ENCODE data around the gene LIMCH1.

The LIMCH1 gene

DNA sequence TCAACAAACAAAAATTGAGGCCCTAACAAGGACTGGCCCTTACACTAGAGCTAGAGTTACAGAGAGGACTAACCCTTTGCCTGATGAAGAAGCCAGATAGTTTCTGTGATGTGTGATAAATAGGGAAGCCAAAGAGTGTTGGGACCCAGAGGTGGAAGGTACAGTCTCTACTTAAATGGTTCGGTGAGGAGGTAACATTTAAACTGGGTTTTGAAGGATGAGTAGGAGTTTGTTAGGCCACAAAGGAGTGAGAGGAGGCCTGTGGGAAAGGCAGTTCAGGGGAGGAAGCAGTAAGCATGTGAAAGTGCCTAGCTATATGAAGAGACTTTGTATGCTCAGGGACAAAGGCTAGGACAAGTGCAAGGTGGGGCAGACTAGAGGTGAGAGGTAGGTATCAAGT is 23.8 kb upstream of the LIMCH1 start:
- Mint-ChIP-seq H3K27me3 (no peaks in the 10 kb centered on the region), H3K36me3 (ENCODE audit: low read depth) (no peaks in the 10 kb centered on the region), H3K4me1 (ENCODE audit: low read depth) (peaks cover 48% of the 10 kb centered on the region), H3K27ac (no peak overlapping the region), H3K9me3 (no peaks in the 10 kb centered on the region), H3K4me3 (no peak overlapping the region)
- intact Hi-C loops (cut with micrococcal nuclease), result loop anchor here (10.0 kb wide), 1 partner anchor 131 kb away; no protein-coding TSS in a partner anchor

DNA sequence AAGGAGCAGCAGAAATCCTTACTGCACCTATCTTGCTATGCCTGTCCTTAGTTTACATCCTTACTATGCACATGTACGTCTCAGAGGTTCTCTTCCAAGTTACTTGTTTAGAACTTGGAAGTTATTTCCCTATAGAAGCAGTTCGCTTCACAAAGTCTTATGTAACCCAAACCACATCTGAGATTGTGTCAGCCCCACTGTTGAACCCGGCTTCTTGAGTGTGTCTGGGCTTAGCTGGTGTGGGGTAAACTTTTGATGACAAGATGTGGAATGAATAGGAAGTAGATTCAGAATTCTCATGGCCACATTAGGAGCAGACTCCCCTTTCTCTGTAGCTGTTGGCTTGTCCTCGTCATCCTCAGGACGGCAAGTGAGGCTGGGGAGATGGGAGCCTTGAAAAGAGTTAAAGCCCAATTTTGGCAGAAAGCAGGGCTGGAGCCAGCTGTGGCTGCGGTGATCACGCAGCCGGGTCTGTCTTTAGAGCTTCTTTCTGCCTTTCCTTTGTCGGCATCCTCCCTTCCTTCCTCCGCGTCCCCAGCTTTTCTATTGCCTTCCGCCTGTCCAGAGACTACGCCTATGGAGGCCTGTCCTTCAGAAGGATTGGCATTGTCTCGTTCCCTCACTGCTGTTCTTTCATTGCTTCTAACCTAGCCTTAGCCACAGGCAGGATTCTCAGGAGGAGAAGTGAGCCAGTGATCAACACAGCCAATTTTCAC is 23.0 kb upstream of the LIMCH1 start:
- H3K36me3 Mint-ChIP-seq (ENCODE audit: low read depth), result no peaks in the 10 kb centered on the region
- no peak overlapping the region for H3K4me3 Mint-ChIP-seq
- intact Hi-C loops (cut with micrococcal nuclease), result loop anchor here (10.0 kb wide), 1 partner anchor 130 kb away; no protein-coding TSS in a partner anchor
- H3K27me3 Mint-ChIP-seq, result no peaks in the 10 kb centered on the region
- H3K4me1 Mint-ChIP-seq (ENCODE audit: low read depth), result peaks cover 44% of the 10 kb centered on the region
- H3K9me3 Mint-ChIP-seq, result no peaks in the 10 kb centered on the region
- H3K27ac Mint-ChIP-seq, result no peak overlapping the region

DNA sequence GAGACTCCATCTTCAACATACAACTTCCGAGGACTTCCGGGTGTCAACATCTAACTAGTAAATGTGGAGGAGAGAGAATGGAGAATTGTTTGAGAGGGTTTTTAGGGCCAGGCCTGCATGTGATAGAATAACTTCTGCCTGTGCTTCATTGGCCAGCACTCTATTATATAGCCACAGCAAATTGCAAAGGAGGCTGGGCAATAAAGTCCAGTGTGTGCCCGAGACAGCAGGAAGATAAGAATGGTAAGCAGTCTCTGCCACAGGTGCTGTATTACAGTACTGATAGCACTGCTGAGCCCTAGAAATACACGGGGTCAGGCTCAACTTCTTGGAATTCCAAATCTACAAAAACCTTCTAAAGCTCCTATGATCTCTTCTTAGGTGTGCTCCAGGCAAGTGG is 20.8 kb upstream of the LIMCH1 start:
- Mint-ChIP-seq H3K4me1 (ENCODE audit: low read depth) (peaks cover 32% of the 10 kb centered on the region), H3K36me3 (ENCODE audit: low read depth) (no peaks in the 10 kb centered on the region), H3K27me3 (no peaks in the 10 kb centered on the region), H3K4me3 (no peak overlapping the region), H3K9me3 (no peaks in the 10 kb centered on the region), H3K27ac (no peak overlapping the region)
- intact Hi-C loops (cut with micrococcal nuclease), result loop anchor here (10.0 kb wide), 1 partner anchor 128 kb away; no protein-coding TSS in a partner anchor

DNA sequence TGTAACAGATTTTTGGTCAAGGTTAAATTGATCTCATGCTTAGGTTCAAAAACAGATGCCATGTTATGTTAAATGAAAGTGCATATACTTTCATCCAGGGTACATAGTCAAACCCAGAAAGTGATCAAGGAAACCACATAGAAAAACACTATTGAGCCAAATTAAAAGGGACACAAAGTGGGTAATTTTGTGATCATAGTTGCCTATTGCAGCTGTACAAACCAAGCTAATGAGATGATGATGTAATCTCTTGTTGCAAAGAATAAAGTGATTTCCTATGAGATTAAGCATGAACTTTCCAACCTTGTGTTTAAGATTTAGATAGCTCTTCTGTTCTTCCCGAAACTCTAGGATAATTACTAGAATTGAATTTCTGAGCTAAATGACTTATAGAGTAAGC is 20.2 kb upstream of the LIMCH1 start:
- H3K4me3 Mint-ChIP-seq, result no peak overlapping the region
- H3K36me3 Mint-ChIP-seq (ENCODE audit: low read depth), result no peaks in the 10 kb centered on the region
- peaks cover 26% of the 10 kb centered on the region for H3K4me1 Mint-ChIP-seq (ENCODE audit: low read depth)
- H3K27ac Mint-ChIP-seq, result no peak overlapping the region
- H3K9me3 Mint-ChIP-seq, result no peaks in the 10 kb centered on the region
- intact Hi-C loops (cut with micrococcal nuclease), result loop anchor here (10.0 kb wide), 1 partner anchor 127 kb away; no protein-coding TSS in a partner anchor
- H3K27me3 Mint-ChIP-seq, result no peaks in the 10 kb centered on the region

DNA sequence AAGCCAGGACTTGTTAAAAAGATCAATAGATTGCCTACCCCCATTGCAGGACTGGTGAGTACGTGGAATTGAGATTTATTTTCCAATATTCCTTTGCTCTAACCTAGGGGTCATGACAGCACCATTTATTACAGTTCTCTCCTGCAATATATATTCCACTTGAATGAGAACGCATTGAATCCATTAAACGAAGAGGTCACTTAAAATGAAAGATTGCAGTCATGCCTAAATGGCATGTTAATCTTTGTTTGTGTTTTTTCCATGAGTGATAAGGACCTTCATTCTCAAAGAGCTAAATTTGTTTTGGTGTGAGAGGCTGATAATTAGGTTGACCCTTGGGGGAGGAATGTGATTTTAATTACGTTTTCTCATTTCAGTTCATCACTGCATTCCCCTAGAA is 13.5 kb upstream of the LIMCH1 start:
- Mint-ChIP-seq H3K27me3 (no peaks in the 10 kb centered on the region), H3K4me1 (ENCODE audit: low read depth) (no peaks in the 10 kb centered on the region), H3K4me3 (no peak overlapping the region), H3K27ac (no peak overlapping the region), H3K9me3 (peaks cover 8% of the 10 kb centered on the region), H3K36me3 (ENCODE audit: low read depth) (no peaks in the 10 kb centered on the region)
- intact Hi-C loops (cut with micrococcal nuclease), result no loop called here

DNA sequence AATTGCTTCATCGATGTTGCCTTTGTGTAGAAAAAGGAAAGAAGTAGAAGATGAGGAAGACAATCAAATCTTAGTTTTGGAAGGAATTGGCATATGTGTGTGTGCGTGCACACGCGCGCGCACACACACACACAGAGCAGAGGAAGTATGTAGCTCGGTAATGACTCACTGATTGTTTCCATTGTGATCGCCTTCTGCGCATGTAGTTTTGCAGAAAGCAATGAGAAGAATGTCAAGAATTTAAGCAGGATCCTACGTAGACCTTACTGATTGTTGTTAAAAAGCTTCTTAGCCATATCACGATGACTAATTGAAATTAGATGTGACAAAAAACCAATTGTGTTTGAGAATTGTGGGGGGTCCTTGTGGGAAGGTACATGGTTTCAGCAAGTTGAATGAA is 12.8 kb upstream of the LIMCH1 start:
- H3K27ac Mint-ChIP-seq, result no peak overlapping the region
- H3K9me3 Mint-ChIP-seq, result peaks cover 8% of the 10 kb centered on the region
- no peaks in the 10 kb centered on the region for H3K27me3 Mint-ChIP-seq
- no peak overlapping the region for H3K4me3 Mint-ChIP-seq
- H3K4me1 Mint-ChIP-seq (ENCODE audit: low read depth), result peaks cover 1% of the 10 kb centered on the region
- H3K36me3 Mint-ChIP-seq (ENCODE audit: low read depth), result no peaks in the 10 kb centered on the region
- intact Hi-C loops (cut with micrococcal nuclease), result no loop called here

DNA sequence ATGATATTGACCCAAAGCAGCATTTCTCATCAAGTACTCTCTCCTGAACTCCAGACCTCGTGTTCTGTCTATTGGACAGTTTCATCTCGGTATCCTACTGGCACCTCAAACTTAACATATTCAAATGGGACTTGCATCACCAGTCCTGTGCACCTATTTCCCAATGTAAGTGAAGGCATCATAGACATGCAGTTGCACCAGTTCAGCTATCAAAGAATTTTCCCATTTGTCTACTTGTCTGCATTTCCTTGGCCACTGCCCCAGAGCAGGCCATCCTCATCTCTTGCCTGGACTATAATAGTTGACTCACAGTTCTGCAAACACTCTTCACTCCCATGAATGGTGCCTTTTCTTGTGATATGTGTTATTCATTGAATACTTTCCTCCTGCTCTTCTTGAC is 11.3 kb upstream of the LIMCH1 start:
- H3K27me3 Mint-ChIP-seq, result no peaks in the 10 kb centered on the region
- H3K4me3 Mint-ChIP-seq, result no peak overlapping the region
- peaks cover 14% of the 10 kb centered on the region for H3K4me1 Mint-ChIP-seq (ENCODE audit: low read depth)
- H3K27ac Mint-ChIP-seq, result no peak overlapping the region
- intact Hi-C loops (cut with micrococcal nuclease), result no loop called here
- H3K9me3 Mint-ChIP-seq, result peaks cover 8% of the 10 kb centered on the region
- H3K36me3 Mint-ChIP-seq (ENCODE audit: low read depth), result no peaks in the 10 kb centered on the region

DNA sequence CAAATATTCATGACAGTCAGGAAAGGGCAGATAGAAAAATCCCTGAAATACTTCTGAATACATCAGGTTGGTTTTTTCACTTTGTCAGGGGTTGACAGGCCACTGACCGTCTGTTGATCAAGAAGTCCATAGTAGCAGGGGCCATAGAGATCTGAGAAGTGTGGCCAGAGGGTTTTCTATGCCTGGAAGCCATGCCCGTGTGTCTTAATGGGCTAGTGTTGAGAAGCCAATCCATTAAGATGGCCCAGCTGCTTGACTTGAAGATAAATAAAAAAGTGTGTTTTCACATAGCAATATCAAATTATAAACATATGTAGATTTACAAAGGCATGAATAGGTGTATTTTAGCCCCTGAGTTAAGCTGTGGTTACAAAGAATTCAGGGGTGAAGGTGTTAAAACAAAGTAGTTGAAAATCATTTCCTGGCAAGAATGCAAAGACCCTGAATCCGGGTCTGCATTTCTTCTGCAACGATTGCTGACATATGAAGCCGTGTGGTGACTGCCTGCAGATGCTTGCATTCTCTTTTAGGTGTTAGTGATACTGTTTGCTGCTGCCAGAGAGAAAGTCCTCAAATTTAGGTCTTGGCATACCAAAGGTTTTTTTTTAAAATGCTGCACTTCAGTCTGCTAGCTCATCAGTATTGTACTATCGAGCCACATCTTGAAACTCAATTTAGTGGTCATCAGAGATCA is 9.3 kb upstream of the LIMCH1 start:
- intact Hi-C loops (cut with micrococcal nuclease), result no loop called here

DNA sequence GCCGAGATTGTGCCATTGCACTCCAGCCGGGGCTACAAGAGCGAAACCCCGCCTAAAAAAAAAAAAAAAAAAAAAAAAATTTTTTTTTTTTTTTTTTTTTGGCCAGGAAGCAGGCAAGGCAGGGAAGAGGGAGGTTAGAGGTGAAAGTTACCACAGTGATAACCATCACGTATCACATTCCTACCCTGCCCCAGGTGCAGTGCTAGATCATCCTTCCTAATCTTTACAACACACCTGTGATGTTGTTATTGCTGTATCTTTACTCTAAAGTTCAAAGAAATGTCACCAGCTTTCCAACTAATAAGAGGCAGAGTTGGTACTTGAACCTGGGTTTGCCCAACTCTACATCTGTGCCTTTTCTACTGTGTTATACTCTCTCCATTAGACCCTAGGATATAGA is 7.2 kb upstream of the LIMCH1 start:
- Mint-ChIP-seq H3K36me3 (ENCODE audit: low read depth) (no peaks in the 10 kb centered on the region), H3K27me3 (peaks cover under 1% of the 10 kb centered on the region), H3K4me1 (ENCODE audit: low read depth) (peaks cover 28% of the 10 kb centered on the region), H3K9me3 (peaks cover 8% of the 10 kb centered on the region), H3K4me3 (no peak overlapping the region), H3K27ac (no peak overlapping the region)
- intact Hi-C loops (cut with micrococcal nuclease), result no loop called here

More for the DNA sequence above, 9.3 kb upstream of the LIMCH1 start:
- H3K4me3 Mint-ChIP-seq, result no peak overlapping the region
- peaks cover 25% of the 10 kb centered on the region for H3K4me1 Mint-ChIP-seq (ENCODE audit: low read depth)
- no peaks in the 10 kb centered on the region for H3K27me3 Mint-ChIP-seq
- H3K9me3 Mint-ChIP-seq, result peaks cover 8% of the 10 kb centered on the region
- H3K36me3 Mint-ChIP-seq (ENCODE audit: low read depth), result no peaks in the 10 kb centered on the region
- H3K27ac Mint-ChIP-seq, result no peak overlapping the region

DNA sequence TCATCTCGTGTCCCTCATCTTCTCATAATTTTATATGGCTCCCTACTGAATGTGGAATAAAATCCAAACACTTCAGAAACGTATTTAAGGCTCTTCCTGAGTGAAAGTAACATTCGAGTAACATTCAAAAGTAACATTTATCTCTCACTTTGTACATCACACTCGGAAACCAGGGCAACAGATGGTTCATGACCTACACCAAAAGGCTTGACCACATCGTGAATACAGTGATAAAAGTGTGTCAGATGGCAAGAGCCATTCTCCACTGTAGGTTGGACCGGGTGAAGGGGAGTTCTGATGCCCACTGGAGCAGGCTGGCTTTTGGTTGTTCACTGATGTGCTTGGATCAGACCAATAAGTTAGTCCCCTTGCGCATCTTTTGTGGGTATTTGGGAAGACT is 5.6 kb upstream of the LIMCH1 start:
- intact Hi-C loops (cut with micrococcal nuclease), result no loop called here
- no peaks in the 10 kb centered on the region for H3K9me3 Mint-ChIP-seq
- no peak overlapping the region for H3K4me3 Mint-ChIP-seq
- peaks cover 28% of the 10 kb centered on the region for H3K4me1 Mint-ChIP-seq (ENCODE audit: low read depth)
- peaks cover 6% of the 10 kb centered on the region for H3K27me3 Mint-ChIP-seq
- no peaks in the 10 kb centered on the region for H3K36me3 Mint-ChIP-seq (ENCODE audit: low read depth)
- H3K27ac Mint-ChIP-seq, result no peak overlapping the region

DNA sequence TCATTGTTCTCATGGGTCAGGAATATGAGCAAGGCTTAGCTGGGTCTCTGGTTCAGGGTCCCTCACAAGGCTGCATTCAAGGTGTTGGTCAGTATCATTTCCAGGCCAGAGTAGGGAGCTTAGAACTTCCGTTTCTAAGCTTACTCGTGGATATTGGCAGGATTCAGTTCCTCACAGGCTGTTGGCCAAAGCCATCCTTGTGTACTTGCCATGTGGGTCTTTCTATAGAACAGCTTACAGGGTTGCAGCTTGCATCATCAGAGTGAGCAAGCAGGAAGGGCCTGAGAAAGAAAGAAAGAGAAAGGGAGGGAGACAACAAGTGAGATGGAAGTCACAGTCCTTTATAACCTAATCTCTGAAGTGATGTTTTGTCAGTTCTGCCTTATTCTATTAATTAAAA is 5.1 kb upstream of the LIMCH1 start:
- H3K27ac Mint-ChIP-seq, result no peak overlapping the region
- H3K27me3 Mint-ChIP-seq, result peaks cover 6% of the 10 kb centered on the region
- no peaks in the 10 kb centered on the region for H3K9me3 Mint-ChIP-seq
- H3K4me1 Mint-ChIP-seq (ENCODE audit: low read depth), result peaks cover 29% of the 10 kb centered on the region
- intact Hi-C loops (cut with micrococcal nuclease), result no loop called here
- no peak overlapping the region for H3K4me3 Mint-ChIP-seq
- no peaks in the 10 kb centered on the region for H3K36me3 Mint-ChIP-seq (ENCODE audit: low read depth)

DNA sequence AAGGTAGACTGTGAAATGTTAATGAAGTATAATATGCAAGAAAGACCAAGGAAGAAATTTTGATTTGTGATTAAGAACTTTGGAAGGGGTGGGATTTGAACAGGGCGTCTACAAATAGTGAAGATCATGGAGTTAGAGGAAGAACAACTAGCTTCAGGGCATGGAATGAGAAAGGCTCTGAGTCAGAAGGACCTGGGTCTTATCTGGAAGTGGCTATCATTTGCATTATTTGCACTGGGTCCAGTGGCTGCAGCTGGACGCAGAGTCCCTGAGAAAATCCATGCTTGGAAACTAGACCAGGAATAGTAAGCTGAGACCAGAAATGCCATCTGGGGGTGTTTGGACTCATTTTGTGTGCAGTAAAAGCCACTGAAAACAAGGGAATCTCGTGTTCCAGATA is 4.3 kb upstream of the LIMCH1 start:
- Mint-ChIP-seq H3K27me3 (peaks cover 6% of the 10 kb centered on the region), H3K36me3 (ENCODE audit: low read depth) (no peaks in the 10 kb centered on the region), H3K4me1 (ENCODE audit: low read depth) (peaks cover 34% of the 10 kb centered on the region), H3K9me3 (no peaks in the 10 kb centered on the region), H3K4me3 (no peak overlapping the region), H3K27ac (no peak overlapping the region)
- intact Hi-C loops (cut with micrococcal nuclease), result no loop called here

DNA sequence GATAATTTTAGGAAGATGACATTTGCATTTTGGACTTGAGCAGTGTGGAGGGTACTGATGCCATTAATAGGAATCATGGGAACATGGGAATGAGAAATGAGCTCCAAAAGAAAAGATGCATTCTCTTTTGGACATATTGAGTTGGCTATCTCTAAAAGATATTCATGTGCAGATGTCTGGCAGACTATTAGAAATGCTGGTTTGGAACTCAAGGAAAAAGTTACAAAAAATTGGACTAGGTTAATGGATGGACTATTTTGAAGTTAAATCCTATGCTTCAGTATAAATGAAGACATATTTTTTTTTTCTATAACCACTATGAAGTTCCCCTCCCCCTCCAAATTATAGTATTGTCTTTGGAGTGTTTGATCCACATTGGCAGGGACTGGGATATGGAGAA is 3.6 kb upstream of the LIMCH1 start:
- H3K36me3 Mint-ChIP-seq (ENCODE audit: low read depth), result no peaks in the 10 kb centered on the region
- H3K27ac Mint-ChIP-seq, result no peak overlapping the region
- peaks cover 9% of the 10 kb centered on the region for H3K27me3 Mint-ChIP-seq
- H3K4me3 Mint-ChIP-seq, result no peak overlapping the region
- intact Hi-C loops (cut with micrococcal nuclease), result no loop called here
- peaks cover 34% of the 10 kb centered on the region for H3K4me1 Mint-ChIP-seq (ENCODE audit: low read depth)
- no peaks in the 10 kb centered on the region for H3K9me3 Mint-ChIP-seq

DNA sequence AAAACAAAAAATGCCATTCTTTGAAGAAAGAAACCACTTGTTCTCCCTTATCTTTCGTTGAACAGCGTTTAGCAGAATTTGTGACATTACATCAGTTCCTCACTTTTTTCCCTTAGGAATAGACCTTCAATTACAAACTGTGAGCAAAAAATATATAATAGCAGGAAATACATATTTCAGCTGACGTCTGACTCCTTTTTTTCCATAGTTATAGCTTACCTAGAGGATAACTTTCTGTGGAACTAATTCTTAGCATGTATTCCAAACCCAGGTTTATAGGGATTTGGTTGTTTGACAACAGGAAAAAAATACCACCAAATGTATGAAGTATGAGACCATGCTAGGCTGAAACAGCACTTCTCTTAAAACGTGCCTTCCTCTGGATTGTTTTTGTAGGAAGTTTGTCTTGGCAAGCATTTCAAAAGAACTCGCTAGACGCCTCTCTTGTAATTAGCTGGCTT is 2.0 kb upstream of the LIMCH1 start:
- H3K4me3 Mint-ChIP-seq, result no peak overlapping the region
- no peaks in the 10 kb centered on the region for H3K9me3 Mint-ChIP-seq
- intact Hi-C loops (cut with micrococcal nuclease), result no loop called here
- peaks cover 14% of the 10 kb centered on the region for H3K27me3 Mint-ChIP-seq
- H3K36me3 Mint-ChIP-seq (ENCODE audit: low read depth), result no peaks in the 10 kb centered on the region
- peaks cover 27% of the 10 kb centered on the region for H3K4me1 Mint-ChIP-seq (ENCODE audit: low read depth)
- H3K27ac Mint-ChIP-seq, result no peak overlapping the region
